ENCODE results near the gene JUNB. TPM values are rescaled to one million over a fixed set of nuclear protein-coding genes. Genes with fewer than 3 reads are reported as not detected.
A peak's percentile ranks its signal among the peaks of the same experiment; 100 is the strongest.

Gene JUNB
- total and polyA plus RNA-seq, 2 of the 13 experiments (the other 11 are each of a cell fraction or from before 2014, with no cell fraction given), result 7.7 to 8.2 TPM

DNA sequence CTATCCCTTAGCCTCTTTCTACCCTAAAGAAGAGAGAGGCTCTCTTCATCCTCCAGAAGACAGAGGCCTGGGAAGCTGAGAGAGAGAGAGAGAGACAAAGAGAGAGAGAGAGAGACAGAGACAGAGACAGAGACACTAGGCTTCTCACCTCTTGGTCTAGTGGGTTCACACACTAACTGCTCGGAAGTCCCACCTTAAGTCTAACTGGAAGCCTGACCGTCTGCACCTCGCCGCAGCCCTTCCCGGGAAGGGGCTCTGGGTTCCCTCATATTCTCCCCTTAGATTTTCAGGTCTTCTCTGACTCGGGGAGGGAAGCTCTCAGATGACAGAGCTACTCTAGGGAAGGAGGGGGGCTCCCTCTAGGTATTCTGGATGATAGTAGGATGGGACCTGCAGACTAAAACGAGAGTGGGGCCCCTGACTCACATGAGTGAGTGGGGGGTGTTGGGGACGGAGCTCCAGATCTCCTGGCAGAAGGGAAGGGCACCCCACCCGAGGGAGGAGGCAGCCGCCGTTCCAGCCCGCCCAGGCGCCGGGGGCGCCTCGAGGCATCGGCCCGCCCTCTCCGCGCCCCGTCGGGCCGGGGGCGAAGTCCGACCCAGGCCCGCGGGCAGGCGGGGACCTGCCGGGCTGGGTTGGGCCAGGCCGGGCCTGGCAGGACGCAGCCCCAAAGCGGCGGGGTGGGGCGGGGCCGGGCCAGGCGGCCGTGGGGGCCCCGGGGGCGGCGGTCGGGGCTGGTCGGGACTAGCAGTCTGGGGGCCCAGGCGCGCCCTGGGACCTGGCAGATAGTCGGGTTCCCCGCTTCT, 2.0 kb upstream of the JUNB start (continued):
- TF ChIP-seq MLX (CRISPR knock-in tag; IDR thresholded peaks at IDR 0.05) (no peak), HMGXB4 (CRISPR knock-in tag; IDR thresholded peaks at IDR 0.05; ENCODE audit: borderline replicate concordance in 1 of 2, low read depth in 1 of 2) (no peak), TFDP2 (CRISPR knock-in tag; IDR thresholded peaks at IDR 0.05) (0 out of 2 replicates have a peak, but pooled peaks have one; percentile 7), ASH2L (IDR thresholded peaks at IDR 0.05; ENCODE audit: insufficient read length, low read depth, low read length) (peak; percentile 4), ZNF460 (CRISPR knock-in tag; IDR thresholded peaks at IDR 0.05; ENCODE audit: borderline replicate concordance) (no peak), ZNF839 (CRISPR knock-in tag; IDR thresholded peaks at IDR 0.05; ENCODE audit: borderline replicate concordance) (no peak), NCOA1 (CRISPR knock-in tag; IDR thresholded peaks at IDR 0.05) (no peak), ZNF501 (CRISPR knock-in tag; IDR thresholded peaks at IDR 0.05) (no peak), NKX3-1 (CRISPR knock-in tag; IDR thresholded peaks at IDR 0.05) (no peak)
- TF ChIP-seq, protein P1, sequence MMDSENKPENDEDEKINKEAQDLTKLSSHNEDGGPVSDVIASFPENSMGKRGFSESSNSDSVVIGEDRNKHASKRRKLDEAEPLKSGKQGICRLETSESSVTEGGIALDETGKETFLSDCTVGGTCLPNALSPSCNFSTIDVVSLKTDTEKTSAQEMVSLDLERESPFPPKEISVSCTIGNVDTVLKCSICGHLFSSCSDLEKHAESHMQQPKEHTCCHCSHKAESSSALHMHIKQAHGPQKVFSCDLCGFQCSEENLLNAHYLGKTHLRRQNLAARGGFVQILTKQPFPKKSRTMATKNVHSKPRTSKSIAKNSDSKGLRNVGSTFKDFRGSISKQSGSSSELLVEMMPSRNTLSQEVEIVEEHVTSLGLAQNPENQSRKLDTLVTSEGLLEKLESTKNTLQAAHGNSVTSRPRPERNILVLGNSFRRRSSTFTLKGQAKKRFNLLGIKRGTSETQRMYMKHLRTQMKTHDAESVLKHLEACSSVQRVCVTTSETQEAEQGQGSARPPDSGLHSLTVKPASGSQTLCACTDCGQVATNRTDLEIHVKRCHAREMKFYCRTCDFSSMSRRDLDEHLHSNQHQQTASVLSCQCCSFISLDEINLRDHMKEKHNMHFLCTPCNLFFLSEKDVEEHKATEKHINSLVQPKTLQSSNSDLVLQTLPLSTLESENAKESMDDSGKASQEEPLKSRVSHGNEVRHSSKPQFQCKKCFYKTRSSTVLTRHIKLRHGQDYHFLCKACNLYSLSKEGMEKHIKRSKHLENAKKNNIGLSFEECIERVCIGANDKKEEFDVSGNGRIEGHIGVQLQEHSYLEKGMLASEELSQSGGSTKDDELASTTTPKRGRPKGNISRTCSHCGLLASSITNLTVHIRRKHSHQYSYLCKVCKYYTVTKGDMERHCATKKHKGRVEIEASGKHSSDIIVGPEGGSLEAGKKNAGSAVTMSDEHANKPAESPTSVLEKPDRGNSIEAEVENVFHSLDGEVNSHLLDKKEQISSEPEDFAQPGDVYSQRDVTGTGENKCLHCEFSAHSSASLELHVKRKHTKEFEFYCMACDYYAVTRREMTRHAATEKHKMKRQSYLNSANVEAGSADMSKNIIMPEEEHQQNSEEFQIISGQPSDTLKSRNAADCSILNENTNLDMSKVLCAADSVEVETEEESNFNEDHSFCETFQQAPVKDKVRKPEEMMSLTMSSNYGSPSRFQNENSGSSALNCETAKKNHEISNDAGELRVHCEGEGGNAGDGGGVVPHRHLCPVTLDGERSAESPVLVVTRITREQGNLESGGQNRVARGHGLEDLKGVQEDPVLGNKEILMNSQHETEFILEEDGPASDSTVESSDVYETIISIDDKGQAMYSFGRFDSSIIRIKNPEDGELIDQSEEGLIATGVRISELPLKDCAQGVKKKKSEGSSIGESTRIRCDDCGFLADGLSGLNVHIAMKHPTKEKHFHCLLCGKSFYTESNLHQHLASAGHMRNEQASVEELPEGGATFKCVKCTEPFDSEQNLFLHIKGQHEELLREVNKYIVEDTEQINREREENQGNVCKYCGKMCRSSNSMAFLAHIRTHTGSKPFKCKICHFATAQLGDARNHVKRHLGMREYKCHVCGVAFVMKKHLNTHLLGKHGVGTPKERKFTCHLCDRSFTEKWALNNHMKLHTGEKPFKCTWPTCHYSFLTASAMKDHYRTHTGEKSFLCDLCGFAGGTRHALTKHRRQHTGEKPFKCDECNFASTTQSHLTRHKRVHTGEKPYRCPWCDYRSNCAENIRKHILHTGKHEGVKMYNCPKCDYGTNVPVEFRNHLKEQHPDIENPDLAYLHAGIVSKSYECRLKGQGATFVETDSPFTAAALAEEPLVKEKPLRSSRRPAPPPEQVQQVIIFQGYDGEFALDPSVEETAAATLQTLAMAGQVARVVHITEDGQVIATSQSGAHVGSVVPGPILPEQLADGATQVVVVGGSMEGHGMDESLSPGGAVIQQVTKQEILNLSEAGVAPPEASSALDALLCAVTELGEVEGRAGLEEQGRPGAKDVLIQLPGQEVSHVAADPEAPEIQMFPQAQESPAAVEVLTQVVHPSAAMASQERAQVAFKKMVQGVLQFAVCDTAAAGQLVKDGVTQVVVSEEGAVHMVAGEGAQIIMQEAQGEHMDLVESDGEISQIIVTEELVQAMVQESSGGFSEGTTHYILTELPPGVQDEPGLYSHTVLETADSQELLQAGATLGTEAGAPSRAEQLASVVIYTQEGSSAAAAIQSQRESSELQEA (CRISPR knock-in tag; IDR thresholded peaks at IDR 0.05; ENCODE audit: not compliant biosample characterization), result no peak
- TF ChIP-seq, protein P2, sequence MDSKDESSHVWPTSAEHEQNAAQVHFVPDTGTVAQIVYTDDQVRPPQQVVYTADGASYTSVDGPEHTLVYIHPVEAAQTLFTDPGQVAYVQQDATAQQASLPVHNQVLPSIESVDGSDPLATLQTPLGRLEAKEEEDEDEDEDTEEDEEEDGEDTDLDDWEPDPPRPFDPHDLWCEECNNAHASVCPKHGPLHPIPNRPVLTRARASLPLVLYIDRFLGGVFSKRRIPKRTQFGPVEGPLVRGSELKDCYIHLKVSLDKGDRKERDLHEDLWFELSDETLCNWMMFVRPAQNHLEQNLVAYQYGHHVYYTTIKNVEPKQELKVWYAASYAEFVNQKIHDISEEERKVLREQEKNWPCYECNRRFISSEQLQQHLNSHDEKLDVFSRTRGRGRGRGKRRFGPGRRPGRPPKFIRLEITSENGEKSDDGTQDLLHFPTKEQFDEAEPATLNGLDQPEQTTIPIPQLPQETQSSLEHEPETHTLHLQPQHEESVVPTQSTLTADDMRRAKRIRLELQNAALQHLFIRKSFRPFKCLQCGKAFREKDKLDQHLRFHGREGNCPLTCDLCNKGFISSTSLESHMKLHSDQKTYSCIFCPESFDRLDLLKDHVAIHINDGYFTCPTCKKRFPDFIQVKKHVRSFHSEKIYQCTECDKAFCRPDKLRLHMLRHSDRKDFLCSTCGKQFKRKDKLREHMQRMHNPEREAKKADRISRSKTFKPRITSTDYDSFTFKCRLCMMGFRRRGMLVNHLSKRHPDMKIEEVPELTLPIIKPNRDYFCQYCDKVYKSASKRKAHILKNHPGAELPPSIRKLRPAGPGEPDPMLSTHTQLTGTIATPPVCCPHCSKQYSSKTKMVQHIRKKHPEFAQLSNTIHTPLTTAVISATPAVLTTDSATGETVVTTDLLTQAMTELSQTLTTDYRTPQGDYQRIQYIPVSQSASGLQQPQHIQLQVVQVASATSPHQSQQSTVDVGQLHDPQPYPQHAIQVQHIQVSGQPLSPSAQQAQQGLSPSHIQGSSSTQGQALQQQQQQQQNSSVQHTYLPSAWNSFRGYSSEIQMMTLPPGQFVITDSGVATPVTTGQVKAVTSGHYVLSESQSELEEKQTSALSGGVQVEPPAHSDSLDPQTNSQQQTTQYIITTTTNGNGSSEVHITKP (CRISPR knock-in tag; IDR thresholded peaks at IDR 0.05; ENCODE audit: low read depth), result no peak

All from HepG2 (cell line).